Kidney epithelial cell (primary cell): Measurements from ENCODE around the gene AQP12B. TPM values are rescaled to one million over a fixed set of nuclear protein-coding genes. Genes with fewer than 3 reads are reported as not detected.

Experiments
- DNase-seq: peaks from one replicate; pipeline ENCODE4 v3.0.0-alpha.2; 2010; ENCODE audit warnings: low read depth
- H3K27me3 ChIP-seq: 2 replicates; pipeline ENCODE4 v1.6.0; 2011; ENCODE audit warnings: low read length; ENCODE audit not compliant: control insufficient read depth, insufficient read depth
- H3K36me3 ChIP-seq: 2 replicates; pipeline ENCODE4 v1.5.1; 2011; ENCODE audit warnings: low read length; ENCODE audit not compliant: control insufficient read depth, insufficient read depth
- H3K4me3 ChIP-seq: 2 replicates; pipeline ENCODE4 v1.5.1; 2011; ENCODE audit warnings: low read depth, mild to moderate bottlenecking, control low read depth, low read length
- CTCF ChIP-seq: IDR thresholded peaks from 2 replicates; pipeline ENCODE4 v1.5.1; 2011; ENCODE audit warnings: mild to moderate bottlenecking, moderate library complexity, low read length, control low read depth, inconsistent platforms; ENCODE audit not compliant: insufficient read depth, poor library complexity, severe bottlenecking
- total RNA-seq: library from RNA; depleted of rRNA; stranded (reverse); fragments of >200 nt; gene quantifications from 2 replicates; pipeline ENCODE4 v1.2.3, GENCODE V29; 2015

AQP12B gene
- total RNA-seq, 1 donor from 2014 or later = not detected

GRCh38 chr2:240635998-240636547 is 46.6 kb downstream of the AQP12B start:
- no peak for TF ChIP-seq CTCF
- H3K4me3 ChIP-seq = no peak overlapping the region
- DNase-seq = no peak

DNA sequence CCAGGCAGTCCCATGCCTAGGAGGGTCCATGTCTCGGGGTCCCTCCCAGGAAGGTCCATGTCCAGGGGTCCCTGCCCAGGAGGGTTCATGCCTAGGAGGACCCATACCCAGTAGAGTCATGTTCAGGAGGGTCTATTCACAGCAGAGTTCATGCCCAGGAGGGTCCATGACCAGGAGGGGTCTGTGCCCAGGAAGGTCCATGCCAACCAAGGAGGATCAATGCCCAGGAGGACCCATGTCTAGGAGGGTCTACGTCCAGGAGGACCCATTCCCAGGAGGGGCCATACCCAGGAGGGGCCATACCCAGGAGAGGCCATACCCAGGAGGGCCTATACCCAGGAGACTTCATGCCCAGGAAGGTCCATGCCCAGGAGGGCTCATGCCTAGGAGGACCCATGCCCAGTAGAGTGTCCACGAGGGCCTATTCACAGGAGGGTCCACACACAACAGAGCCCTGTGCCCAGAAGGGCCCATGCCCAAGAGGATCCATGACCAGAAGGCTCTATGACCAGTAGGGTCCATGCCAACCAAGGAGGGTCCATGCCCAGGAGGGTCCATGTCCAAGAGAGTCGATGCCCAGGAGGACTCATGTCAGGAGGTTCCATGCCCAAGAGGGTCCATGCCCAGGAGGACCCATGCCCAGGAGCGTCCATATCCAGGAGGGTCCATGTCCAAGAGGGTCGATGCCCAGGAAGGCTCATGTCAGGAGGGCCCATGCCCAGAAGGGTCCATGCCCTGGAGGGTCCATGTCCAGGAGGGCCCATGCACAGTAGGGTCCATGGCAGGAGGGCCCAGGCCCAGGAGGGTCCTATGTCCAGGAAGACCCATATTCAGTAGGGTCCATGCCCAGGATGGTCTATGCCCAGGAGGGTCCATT is 47.3 kb downstream of the AQP12B start:
- TF ChIP-seq CTCF = no peak
- H3K4me3 ChIP-seq = no peak overlapping the region
- DNase-seq = no peak
- H3K27me3 ChIP-seq = peaks cover 2% of the 10 kb centered on the region
- no peaks in the 10 kb centered on the region for H3K36me3 ChIP-seq

More at GRCh38 chr2:240635998-240636547, 46.6 kb downstream of the AQP12B start:
- H3K36me3 ChIP-seq = no peaks in the 10 kb centered on the region
- H3K27me3 ChIP-seq = peaks cover 2% of the 10 kb centered on the region

- H3K36me3 ChIP-seq = no peaks in the 10 kb centered on the region
- TF ChIP-seq CTCF = no peak
- H3K4me3 ChIP-seq = no peak overlapping the region
- H3K27me3 ChIP-seq = peaks cover 11% of the 10 kb centered on the region
- DNase-seq = no peak
Observed at GRCh38 chr2:240632306-240632721, 50.4 kb downstream of the AQP12B start.

DNA sequence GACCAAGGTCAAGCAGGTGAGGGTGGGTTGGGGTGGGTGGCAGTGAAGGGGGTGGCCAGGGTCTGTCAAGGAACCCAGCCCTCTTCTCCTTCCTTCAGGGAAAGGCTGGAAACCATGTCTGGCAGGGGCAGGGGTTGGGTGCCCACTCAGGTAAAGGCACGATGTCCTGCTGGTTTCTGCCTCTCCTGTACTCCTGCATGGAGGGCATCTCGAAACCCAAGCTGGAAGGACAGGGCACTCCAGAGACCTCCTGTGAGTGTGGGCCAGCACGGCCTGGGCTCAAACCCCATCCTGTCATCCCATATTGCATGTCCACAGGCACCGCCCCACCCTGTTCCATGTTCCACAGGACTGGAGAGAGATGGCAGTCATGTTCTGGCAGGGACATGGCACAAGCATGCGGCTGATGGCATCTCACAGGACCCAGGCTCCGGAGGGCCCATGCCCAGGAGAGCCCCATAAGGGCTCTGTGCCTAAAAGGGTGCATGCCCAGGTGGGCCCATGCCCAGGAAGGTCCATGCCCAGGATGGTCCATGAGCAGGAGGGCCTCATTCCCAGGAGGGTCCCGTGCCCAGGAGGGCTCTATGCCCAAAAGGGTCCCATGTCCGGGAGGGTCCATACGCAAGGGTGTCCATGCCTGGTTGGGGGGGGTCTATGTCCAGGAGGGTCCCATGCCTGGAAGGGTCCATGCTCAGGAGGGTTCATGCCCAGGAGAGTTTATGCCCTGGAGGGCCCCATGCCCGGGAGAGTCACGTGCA is 51.0 kb downstream of the AQP12B start:
- Histone ChIP-seq H3K27me3 (peaks cover 11% of the 10 kb centered on the region), H3K36me3 (no peaks in the 10 kb centered on the region), H3K4me3 (no peak overlapping the region)
- TF ChIP-seq CTCF = no peak
- DNase-seq = no peak

DNA sequence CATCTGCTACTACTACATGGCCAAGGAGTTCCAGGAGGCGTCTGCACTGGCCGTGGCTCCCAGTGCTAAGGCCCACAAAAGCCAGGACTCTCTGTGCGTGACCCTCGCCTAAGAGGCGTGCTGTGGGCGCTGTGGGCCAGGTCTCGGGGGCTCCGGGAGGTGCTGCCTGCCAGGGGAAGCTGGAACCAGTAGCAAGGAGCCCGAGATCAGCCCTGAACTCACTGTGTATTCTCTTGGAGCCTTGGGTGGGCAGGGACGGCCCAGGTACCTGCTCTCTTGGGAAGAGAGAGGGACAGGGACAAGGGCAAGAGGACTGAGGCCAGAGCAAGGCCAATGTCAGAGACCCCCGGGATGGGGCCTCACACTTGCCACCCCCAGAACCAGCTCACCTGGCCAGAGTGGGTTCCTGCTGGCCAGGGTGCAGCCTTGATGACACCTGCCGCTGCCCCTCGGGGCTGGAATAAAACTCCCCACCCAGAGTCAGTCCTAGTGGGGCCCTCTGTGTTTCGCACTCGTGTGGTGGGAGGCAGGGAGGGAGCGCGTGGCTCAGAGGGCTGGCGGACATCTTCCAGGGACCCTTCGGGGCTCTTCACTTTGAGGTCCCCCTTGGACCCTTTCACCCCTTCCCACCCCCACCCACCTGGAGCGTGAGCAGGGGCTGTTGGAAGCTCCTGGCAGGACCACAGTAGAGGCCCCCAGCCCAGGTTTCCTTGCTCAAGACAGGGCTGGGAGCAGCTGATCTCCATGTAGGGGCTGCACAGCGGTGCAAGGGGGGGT is 51.7 kb downstream of the AQP12B start:
- no peak for TF ChIP-seq CTCF
- no peaks in the 10 kb centered on the region for H3K36me3 ChIP-seq
- H3K27me3 ChIP-seq = peaks cover 11% of the 10 kb centered on the region
- no peak overlapping the region for H3K4me3 ChIP-seq
- no peak for DNase-seq
